GM19025 (cell line): ENCODE measurements around the gene PEAK3.

Experiments used
- ATAC-seq: cut with Tn5 transposase; IDR thresholded peaks from one replicate; pipeline ENCODE4 v1.9.1; 2021; ENCODE audit warnings: mild to moderate bottlenecking, low read depth, moderate library complexity; ENCODE audit not compliant: unreplicated experiment

Gene PEAK3

GRCh38 chr19:2315818-2316353, 33.9 kb upstream of the PEAK3 start:
- no peak for ATAC-seq

GRCh38 chr19:2315121-2315817, 33.3 kb upstream of the PEAK3 start:
- ATAC-seq = no peak

DNA sequence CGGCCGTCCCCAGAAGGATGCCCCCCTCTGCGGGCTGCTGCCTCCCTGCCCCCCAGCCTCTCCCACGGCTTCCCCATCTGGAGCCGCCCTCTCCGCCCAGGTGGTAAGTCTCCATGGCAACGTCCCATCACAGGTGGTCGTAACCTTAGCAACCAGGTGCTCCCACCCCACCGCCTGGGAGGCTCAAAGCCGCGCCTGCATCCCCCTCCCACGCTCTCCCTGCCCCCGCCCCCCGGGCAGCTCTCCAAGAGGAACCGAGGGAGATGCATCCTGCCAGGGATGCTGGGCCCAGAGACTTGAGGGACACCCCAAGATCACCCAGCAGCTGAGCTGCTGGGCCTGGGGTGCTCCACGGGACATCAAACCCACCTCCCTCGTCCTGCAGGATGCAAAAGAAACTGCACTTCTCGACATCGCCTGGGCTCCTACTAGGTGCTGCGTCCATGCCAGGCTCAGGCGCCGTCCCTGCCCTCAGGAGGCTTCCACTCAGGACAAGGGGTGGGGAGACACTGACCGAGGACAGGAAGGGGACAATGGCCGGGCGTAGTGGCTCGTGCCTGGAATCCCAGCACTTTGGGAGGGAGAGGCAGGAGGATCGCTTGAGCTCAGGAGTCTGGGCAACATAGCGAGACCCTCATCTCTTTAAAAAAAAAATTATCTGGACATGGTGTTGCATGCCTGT, 31.0 kb upstream of the PEAK3 start:
- no peak for ATAC-seq

GRCh38 chr19:2311093-2311492, 29.1 kb upstream of the PEAK3 start:
- ATAC-seq = no peak

GRCh38 chr19:2309734-2310362, 27.9 kb upstream of the PEAK3 start:
- ATAC-seq = no peak

DNA sequence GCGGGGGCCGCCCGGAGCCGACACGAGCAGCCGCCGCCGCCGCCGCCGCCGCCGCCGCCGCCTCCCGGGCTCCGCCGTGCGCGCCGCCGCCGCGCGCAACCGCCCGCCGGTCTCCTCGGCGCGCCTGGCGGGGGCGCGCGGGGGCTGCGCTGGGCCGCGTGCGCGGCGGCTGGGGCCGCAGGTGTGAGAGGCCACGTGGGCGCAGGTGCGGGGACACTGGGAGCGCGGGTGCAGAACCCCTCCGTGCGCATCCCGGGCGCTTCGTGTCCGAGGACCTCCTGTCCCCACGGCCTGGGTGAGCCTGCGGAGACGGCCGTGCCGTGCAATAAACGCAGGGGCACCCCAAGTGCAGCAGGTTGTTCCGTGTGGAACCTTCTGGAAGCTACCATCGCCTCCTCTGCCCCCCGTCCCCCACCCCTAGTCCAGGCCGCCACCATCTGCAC, 26.2 kb upstream of the PEAK3 start, which contains the start of gene LINGO3:
LINGO3 (minus strand) TSS at position 41 of the 443 bp plus-strand sequence. CDS start 16,378 bp downstream, outside the sequence.
- ATAC-seq = no peak

DNA sequence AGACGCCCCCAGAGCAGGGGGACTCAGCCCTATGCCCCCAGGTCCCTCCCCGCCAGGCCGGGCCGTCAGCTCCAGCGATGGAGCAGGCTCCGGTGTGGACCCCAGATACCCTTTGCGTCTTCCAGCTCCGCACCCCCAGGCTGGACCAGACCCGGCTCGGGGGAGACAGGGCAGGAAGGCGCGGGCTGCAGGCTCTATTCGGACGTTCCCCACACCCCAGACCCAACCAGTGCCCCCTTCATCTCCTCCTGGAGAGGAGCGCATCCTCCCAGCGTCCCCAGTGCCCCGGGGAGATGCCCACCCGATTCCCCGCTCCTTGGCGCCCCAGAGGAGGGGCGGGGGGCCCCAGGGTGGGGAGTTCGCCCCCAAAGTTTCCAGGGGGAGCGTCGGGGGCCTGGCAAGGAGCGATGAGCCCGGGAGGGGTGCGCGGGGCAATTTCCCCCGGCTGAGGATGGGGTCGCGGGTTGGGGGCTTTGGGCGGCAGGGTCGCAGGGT, 25.6 kb upstream of the PEAK3 start:
- no peak for ATAC-seq

DNA sequence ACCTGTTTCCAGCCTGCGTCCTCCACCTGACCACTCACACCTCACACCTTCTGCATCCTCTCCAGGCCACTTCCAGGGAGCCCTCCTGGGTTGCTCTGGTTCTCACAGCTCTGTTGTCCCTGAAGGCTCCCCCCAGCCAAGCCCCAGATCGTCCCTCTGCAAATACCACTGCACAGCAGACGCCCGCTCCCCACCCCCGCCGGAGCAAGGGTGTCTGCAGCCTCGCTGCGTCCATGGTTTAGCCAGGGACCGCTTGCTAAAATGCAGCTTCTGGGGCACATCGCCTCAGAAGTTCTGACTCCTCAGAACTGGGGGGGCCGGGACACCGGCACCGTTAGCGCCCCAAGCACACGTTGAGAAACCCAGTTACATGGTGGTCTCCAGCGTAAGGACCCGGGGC, 25.0 kb upstream of the PEAK3 start:
- no peak for ATAC-seq

DNA sequence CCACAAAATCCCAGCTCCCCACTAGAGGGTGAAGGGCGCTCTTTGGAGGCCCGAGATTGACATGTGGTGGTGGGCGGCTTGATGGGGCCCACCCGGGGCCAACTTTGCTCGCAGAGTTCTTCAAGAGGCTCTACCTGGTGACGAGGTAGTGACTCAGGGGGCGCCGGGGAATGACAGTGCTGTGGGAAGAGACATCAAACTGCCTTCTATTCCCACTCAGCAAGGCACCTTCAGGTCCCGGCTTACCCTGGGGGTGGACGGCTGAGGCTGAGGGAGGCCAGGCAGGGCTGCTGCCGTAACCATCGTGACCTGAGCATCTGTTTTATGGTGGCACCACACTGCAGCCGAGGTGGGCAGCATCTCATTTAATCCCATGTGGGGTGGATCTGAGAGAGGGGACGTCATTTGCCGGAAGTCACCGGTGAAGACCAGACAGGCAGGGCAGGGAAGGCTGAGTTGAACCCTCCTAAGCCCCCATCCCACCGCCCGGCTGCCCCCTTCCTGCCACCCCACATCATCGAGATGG, 24.4 kb upstream of the PEAK3 start:
- no peak for ATAC-seq

DNA sequence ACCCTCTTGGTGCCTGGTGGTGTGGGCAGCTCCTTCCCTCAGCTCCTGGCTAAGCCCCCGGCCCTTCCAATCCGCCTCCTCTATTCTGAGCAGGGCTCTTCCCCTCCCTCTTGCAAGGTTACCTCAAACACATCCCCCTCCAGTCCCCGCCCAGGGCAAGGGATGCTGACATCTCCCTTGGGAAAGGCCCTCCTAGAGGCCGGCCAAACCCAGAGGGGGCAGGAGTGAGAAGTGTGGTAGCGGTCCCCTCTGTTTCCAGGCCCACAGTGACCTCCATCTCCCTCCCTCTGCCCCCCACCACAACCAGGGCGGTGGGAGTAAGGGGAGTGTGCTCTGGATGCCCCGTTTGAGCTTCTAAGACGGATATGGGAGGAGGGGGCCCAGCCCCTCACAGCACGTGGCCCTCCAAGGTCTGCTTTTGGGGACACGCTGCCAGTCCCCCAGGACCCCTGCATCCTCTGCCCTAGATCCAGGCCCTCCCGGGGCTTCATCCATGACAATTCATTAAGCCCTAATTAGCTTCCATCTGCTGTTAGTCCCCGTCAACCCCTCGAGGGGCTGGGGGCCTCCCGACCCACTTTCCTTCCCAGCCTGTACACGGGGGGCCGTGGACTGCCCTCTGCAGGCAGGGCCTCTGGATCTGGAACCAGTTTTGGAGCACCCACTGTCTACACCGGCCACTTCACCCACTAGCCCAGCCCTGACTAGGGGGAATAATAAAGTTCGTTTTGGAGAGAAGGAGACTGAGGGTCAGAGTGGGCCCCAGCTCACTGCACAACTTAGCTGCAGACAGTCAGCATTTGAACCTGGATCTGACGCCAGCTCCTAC, 23.7 kb upstream of the PEAK3 start:
- ATAC-seq = no peak

DNA sequence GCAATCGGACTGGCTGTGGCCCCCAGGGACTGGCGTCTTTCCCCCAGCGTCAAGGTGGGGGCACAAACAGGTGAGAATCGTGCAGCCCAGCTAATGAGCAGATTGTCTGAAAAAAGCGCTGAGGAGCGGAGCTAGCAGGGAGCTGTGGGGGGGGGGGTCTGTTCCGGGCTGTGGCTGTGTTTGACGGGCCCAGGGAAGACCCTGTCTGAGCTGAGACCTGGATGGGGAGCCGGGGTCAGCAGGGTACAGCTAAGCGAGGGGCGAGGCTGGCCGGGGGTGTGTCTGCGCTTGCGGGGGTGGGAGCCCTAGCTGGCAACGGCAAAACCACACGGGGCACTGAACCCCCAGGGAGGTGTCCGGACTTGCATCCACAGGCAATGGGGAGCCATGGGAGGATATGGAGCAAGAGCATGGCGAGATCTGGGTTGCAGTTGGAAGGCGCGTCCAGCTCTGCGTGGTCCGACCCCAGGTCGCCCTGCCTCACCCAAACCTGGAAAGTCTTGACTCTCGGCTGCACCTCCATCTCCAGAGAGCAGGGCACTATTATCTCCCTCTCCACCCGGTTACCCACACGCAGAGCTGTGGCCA, 21.3 kb upstream of the PEAK3 start:
- ATAC-seq = no peak

GRCh38 chr19:2302319-2303210, 20.6 kb upstream of the PEAK3 start:
- ATAC-seq = no peak

DNA sequence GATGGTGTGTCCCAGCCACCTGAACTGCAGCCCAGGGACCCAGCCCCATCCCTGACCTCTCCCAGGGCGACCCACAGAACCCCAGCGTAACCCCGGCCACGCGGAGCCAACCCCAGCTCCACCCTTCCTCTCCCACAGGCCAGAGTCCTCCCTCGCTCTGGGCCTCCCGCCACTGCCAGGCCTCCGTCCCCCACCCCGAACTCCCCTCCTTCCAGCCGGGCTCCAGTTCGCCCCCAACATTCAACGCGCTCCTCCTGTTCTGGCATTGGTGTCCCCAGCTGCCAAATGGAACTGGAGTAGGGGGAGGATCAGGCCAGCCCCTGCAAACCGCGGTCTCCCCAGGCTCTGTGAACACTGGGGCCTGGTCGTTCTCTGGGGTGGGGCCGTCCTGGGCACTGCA, 18.6 kb upstream of the PEAK3 start:
- no peak for ATAC-seq

- no peak for ATAC-seq
These were observed 14.2 kb upstream of the PEAK3 start for GRCh38 chr19:2296141-2296540.

DNA sequence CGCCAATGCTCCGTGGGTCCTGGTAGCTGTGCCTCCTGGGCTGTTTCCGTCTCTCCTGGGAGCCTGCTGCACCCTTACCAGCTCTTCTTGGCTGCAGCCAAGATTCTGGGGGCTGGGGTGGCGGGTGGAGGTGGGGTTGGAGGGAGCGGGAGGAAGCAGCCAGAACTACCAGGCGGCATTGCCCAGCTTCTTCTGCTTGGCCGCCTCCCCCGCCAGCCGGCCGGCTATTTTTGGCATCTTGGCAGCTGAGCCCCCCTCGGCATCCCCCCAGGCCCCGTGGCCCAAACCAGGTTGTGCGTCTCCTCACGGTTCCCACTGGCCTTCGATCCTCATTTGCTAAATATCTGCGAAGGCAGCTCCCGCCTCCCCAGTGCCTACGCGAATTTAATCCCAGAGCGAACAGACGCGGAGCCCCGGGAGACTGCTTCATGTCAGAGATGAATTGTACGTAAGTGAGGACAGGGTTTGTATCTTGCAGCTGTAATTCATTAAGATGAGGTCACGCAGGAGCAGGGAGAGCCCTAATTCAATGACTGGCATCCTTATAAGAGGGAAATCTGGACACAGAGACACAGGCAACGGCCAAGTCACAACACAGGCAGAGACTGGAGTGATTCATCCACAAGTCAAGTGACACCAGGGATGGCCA, 12.8 kb upstream of the PEAK3 start:
- ATAC-seq = no peak

- no peak for ATAC-seq
These were observed 9.3 kb upstream of the PEAK3 start for GRCh38 chr19:2291185-2291751.

GRCh38 chr19:2290441-2291184, 8.6 kb upstream of the PEAK3 start:
- no peak for ATAC-seq
